HK-2 (cell line): ENCODE measurements around the gene STPG4.
A peak's percentile ranks its signal among the peaks of the same experiment; 100 is the strongest.
"Not testable (repeated sequence)": the region's sequence is repeated elsewhere in the genome, so short reads cannot be mapped to it uniquely, and the experiment has no call there.

Experiments used
- DNase-seq: peaks from one replicate; pipeline ENCODE4 v3.0.0-alpha.2; 2018; ENCODE audit not compliant: unreplicated experiment

The STPG4 gene, protein sequence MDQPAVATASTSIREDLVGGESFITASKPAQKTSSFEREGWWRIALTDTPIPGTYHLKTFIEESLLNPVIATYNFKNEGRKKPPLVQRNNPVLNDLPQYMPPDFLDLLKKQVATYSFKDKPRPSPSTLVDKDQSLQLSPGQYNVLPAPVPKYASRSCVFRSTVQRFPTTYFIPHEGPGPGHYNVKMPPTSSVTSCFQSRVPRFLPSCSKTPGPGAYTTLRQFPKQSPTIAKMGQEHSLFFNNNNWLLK

DNA sequence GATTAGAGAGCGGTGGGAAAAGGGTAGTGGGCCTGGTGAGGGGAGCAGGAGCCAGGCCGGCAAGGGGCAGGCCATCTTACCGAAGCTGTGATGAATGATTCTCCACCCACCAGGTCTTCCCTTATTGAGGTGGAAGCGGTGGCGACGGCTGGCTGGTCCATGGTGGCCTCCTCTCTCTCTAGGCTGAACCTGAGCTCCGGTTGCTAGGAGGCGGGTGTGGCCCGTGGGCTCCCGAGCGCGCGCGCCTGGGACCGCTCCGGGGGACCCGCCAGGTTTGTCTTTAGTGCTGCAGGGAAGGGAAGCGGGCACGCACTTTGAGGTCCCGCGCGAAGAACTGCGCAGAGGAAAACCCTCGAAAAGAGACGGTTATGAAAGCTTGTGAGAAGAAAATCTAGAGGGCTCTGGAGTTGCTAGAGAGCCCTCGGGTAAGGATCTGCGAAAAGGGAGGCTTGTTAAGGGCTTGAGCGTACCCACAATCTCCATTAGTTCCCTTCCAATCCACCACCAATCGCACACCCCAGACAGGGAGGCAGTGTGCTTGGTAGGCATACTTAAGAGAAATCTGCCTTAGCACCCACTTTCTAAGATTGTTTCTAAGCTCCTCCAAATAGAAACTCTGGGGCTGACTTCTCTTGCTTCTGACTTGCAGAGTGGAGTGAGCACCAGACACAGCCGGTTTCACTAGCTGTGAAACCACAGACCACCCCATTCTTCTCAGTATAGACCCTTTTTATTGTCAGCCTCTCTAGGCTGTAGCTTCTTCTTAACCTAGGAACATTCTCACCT lies at the start of gene STPG4:
TSS of gene STPG4 (minus strand) at position 218 of the 786 bp plus-strand sequence. CDS start at position 161, 57 bp downstream.
- DNase-seq, result no peak

DNA sequence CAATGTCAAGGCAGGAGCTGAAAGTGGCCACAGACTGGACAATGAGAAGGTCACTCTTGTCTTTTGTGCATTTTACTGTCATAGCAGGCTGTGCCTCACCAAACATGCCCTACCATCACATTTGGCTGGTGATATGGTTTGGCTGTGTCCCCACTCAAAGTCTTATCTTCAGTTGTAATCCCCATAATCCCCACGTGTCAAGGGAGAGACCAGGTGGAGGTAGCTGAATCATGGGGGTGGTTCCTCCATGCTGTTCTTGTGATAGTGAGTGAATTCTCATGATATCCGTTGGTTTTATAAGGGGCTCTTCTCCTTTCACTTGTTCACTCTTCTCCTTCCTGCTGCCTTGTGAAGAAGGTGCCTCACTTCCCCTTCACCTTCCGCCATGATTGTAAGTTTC lies 49.6 kb upstream of the STPG4 start:
- DNase-seq, result no peak

DNA sequence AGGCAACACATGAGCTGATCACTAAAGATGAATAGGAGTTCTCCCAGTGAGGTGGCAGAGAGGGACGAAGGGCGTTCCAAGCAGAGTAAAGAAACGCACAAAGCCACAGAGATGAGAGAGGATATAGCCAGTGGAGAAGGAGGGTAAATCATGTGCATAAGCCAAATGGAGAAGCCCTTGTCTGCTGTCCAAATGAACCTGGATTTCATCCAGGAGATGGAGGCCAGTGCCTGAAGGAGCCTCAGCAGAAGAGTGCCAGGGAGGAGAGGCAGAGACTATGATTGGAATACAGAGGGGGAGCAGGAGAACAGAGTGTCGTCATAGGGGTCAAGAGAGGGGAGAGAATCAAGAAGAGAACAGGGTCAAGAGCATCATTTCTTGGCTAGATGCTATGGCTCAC lies 48.9 kb upstream of the STPG4 start:
- no peak for DNase-seq

DNA sequence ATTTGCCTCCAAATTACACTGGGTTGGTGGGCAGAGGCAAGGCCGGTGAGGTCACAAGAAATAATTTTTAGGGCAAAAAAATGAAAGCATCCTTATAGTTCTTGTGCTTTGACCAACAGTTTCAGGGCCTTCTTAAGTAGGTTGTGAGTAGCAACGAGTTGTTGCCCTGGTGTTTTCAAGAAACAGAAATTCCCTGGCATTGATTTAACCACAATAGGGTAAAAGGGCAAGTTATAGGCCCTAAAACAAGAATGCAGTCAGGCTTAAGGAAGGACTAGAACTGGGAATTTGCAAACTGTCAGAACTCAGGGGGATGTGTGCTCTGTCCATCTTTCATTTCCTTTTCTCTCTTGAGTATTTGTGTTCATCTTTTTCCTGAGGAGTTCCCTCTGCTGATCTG lies 46.1 kb upstream of the STPG4 start:
- DNase-seq, result no peak

DNA sequence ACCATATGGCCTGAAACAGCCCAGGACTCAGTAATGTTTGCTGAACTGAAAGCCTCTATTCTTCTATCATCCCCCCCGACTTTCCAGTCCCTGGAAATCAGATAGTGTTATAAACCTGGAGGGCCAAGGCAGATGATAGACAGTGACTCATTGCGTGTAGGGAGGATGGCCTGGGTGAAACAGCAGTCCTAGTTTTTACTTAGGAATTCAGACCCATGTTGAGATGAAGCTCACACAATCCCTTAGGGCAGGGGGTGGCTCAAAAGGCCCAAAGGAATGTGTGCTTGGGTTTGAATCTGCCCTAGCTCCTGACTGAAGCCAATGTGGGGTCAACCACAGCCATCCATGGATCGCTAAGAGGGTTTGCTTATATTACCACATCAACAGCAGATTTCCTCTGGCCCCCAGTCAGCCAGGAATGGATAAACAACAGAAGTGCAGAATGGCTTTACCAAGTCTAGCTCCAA lies 43.9 kb upstream of the STPG4 start:
- DNase-seq, result peak; percentile 50

DNA sequence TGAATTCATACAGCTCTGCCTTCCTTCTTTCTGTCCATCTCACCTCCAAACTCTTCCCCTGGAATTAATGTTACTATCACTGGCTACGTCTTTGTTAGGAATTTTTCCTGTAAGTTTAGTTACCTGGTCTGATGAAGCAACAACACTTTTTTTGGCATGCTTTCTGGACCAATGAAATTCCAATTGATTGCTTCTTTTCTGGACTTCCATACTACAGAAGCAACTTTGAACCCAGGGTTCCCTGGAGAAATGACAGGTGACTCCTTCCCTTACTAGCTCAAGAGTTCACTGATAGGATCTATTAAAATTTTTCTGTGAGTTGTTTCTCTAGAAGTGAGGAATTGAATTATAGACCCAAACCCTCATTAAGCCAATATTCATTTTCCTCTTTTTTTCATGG lies 41.4 kb upstream of the STPG4 start:
- no peak for DNase-seq

DNA sequence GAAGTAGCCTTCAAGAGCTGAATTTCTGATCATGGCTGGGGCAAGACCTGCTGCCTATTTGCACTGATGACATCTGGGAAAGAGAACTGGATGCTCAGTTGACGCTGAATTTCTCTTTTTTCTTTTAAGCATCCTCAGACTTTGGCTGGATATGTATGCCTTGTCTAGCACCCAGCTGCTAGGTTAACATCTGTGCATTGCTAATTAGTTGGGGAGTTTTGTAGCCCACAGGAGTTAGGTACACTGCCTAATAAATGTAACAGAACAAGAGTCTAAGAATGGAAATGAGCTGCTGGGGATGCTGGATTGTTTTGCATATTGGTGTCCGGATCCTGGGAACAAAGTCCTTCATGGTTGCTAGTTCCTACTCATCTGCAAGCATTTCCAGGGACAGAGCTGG lies 40.9 kb upstream of the STPG4 start:
- DNase-seq, result no peak

DNA sequence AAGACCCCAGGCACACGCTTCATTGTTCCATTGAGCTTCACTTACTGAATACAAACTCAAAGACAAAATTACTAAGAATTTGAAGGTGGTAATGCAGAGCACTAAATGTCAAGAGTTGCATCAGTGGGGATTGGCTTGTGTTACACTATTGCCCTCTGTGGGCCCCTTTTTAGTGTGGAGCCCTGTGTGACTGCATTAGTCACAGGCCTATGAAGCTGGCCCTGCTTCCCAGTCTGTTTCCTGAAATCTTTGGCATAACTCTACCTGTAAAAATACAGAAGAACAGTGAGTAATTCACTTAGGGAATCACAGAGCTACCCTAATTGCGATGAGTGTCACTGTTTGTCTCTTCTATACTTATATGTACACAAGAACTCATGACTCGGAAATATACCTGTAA lies 40.0 kb upstream of the STPG4 start:
- peak; percentile 24 for DNase-seq

DNA sequence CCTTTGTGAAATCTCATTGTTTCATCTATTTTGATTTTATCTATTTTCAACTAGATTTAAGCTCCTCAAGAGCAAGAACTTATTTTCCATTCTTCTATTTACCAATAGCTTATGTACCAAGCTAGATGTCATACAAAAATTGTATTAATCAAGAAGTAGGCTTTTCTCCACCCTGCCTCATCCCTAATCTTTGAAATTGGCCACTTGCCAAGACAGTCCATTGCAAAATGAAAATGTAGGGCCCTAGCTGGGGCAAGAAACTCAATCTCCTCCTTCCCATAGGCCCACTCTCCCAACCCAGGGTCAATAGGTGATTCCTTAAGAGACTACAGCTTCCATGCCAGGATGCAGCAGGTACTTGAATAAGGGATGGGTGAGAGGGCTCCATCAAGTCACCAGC lies 39.3 kb upstream of the STPG4 start:
- DNase-seq, result no peak

DNA sequence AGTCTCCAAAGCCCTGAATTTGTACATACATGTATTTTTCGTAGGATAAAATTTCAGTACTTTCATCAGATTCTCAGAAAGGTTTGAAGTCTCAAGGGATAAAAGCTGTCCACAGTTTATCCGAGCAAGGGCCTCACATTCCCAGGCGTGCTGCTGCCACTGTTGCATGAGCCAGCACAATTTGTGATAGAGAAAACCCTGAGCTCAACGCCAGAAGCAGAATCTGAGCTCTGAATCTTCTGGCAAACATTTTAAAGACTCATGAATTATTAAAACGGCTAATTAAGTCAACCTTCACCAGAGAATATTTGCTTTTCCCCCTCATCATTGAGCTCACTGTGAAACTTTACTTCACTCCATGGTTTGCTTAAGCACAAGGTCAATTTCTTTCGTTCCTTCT lies 38.5 kb upstream of the STPG4 start:
- DNase-seq, result no peak

DNA sequence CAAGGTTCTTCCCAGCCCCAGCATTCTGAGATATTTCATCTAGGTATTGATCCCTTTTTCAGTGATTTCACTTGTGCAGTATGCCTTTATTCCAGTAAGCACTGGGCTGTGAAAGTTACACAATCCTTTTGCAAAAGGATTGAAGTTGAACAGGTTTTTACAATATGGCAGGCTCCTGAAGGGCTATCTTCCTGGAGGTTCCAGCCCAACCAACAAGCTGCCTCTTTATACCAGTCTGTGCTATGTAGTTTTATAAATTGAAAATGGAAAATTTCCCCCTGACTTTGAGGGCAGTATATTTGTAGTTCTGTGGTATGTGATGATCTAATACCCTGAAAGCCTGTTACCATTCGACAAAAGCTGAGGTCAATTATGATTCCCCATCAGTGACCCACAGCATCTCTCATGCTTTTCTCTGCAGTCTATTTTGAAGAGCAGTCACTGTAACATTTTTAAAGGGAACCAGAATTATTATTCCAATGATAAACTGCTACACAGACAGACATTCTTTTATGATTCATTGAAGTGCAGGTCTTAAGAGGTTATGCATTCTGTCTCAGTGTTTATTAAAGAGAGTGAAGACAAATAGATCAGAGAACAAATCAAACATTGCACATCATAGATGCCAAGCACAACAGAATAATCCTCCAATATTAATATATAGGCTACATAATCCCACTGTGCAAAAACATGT lies 35.2 kb upstream of the STPG4 start:
- DNase-seq, result no peak

DNA sequence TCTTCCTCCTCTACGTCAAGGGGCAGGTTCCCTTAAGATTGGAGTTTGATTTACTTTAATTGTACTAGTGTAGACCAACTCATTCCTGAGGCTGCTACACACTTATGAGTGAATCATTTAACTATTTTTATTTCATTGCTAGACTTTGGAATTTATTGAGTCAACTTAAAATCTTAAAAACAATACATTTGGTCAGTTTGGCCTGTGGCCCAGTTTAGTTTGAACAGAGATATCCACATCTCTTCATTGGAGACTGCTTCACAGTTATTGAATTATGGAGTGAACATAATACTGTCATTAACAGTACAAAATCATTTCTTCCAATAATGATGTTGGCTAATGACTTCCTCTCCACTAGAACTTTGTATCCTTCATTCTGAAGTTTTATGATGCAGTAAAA lies 34.5 kb upstream of the STPG4 start:
- no peak for DNase-seq

DNA sequence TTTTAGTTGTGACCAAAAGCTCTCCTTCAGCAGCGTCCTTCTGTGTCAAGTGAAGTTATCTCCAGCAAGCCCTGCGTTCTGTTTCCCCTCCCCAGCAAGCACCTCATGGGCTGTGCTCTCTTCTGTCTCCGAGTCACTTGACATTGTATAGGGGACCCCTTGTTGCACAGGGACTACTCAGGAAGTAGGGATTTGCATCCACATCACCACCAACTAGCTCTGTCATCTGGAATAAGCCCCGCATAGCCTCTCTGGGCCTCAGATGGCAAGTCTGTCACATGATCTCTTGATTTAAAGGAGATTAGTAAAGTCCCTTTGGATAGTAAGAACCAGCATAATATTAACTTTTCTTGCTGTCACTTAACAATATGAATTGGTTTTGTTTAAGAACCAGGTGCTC lies 32.0 kb upstream of the STPG4 start:
- no peak for DNase-seq

DNA sequence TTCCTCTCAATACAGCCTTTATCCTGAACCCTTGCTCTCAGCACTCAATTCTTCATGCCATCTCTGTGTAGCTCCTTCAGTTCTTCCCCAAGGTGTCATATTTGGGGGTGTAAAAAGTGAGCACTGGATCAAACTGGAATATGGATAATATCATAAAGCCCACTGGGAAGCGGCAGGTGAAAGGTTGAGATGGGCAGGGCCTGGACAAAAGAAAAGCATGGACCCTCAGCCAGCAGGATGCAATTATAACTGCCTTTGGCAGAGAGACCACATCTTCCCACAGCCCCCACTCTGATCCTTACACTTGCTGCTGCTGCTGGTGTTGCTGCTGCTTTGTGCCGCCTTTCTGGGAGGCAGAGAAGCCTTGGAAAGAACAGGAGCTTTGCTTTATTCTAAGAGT lies 31.2 kb upstream of the STPG4 start:
- DNase-seq, result no peak

DNA sequence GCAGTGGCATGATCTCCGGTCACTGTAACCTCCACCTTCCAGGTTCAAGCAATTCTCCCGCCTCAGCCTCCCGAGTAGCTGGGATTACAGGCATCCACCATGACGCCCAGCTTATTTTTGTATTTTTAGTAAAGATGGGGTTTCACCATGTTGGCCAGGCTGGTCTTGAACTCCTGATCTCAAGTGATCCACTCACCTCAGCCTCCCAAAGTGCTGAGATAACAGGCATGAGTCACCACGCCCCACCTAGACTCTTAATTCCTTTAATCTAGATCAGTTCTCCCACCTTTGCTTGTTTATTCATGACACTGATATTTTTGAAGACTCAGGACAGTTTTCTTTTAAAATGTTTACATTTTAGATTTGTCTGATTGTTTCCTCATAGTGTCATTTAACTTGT lies 30.0 kb upstream of the STPG4 start:
- not testable (repeated sequence) for DNase-seq

DNA sequence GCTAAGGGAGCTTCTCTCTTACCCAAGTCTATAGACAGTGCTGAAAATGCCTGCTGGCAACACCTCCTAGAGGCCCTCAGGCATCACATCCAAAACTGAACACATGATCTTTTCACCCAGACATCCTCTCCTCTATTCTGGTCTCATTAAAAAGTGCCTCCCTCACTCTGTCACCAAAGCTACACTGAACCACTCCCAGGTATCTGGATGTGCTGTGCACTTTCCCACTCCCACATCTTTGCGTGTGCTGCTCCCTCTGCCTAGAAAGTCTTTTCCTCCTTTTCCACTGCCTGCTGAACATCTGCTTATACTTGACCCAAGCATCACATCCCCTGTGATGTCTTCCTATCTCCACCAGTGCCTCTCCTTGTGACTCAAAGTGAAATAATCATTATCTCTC lies 26.1 kb upstream of the STPG4 start:
- no peak for DNase-seq

DNA sequence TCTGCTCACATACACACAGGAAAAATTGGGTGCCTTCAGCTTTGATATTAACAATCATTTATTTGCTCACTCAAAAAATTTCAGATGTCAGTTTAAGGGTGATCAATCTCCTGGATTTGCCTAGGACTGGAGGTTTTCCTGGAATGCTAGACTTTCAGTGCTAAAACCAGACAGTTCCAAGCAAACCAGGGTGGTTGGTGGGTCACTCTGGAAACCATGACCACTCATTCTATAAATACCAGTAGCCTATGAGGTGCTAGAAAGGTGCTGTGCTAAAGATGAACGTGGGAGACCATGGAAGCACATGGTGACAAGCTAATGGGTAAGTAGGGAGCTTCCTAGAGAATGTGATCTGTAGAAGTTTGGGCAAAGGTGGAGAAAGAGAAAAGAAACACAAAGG lies 25.4 kb upstream of the STPG4 start:
- no peak for DNase-seq

DNA sequence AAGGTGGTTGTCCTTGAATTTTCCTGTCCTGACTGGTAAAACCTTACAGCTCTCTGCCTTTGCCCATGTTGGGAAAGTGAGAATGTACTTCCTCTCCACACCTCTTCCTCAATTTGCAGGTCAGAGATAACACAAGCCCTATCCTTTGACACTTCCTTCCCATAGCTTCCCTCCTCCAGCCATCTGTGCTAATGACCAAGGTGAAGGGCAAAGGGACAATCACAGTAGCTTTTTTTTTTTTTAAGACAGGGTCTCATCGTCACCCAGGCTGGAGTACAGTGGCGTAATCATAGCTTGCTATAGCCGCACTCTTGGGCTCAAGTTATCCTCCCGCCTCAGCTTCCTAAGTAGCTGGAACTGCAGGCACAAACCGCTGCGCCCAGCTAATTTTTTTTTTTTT lies 24.3 kb upstream of the STPG4 start:
- no peak for DNase-seq

DNA sequence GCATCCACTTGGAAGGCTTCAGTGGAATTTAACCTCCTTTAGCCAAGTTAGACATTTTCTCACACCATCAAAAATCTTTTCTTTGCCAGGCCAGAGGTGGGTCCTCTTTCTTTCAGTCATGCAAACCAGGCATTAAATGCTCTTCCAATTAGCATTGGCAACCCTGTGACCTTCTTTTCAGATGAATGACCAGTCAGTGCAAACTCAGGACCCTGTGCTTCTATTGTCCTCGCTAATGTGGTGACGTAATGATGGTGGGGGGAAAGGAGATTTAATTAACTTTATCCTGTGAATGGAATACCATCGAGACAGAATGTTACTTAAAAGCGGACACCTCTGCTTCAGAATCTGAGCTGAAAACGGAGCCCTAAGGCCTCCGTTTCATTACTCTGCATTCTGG lies 23.2 kb upstream of the STPG4 start:
- DNase-seq, result no peak

DNA sequence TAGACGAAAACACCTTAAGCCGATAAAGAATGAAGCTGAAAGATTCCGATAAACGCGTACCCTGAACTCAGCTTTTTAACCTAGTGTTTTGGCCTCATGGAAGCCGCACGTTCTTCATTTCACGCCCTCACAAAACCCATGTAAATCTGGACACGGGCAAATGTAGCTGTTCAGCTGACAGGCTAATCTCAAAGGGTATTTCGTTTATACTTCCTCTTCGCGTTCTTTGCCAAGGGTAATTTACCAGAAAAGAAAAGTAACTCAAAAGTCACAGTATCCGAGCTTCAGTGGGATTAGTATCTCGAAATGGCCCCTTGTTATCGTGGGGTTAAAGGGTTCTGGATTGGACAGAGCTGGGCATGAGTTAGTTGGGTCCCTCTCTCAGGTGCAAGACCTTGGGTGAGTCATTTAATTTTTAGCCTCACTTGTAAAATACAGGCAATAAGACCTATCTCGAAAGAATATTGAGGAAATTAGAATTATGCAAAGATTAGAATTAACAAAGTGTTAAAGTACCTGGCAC lies 22.0 kb upstream of the STPG4 start:
- no peak for DNase-seq

DNA sequence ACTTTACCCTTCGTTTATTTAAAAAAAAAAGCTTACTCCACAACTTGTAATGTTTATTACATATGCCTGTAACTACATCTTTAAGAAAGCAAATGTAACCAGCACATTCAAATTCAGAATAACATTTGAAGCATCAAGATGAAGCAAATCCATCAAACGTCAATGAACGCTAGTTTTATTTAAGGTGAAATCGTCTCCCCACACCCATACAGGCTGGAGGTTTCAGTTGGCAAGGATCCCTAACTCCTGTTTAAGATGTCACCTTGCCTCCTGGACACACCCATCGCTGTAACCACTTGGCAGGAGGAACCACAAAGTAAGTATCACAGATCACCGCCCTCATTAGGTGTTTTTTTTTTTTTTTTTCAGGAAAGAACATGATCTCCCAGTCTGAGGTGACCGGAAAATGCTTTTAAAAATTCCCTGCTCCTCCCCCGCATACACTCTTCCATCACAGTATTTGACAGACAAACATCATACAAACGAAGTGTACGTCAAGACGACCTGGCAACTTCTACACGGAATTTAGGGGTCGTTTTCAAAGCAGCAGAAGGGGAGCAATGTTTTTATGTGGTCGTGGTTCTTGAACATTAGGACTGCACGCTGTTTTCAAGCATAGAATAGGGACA lies 19.7 kb upstream of the STPG4 start:
- DNase-seq, result peak; percentile 44
